ENCODE data around the gene GTPBP3. TPM values are rescaled to one million over a fixed set of nuclear protein-coding genes. Genes with fewer than 3 reads are reported as not detected.
A peak's percentile ranks its signal among the peaks of the same experiment; 100 is the strongest.

The GTPBP3 gene
- total RNA-seq, 1 experiment from 2014 or later, result 62.9 TPM

DNA sequence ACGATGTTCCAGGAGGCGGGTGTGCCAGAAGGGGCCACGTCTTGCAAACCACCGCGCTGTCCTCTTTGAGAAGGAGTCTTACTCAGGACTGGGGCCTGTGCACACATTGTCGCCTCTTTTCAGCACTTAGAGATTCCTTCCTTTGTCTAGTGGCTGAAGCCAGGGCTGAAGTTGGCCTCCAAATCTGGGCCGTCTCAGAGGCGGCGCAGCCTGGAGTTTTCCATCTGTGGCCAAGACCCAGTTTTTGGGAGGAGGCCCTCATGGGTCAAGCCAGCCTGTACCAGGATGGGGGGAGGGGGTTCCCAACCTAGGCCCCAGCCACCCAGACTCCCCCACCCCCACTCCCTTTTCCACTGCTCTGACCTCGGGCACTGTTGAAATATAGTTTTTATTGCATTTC, 14.5 kb upstream of the GTPBP3 start:
- Histone ChIP-seq H3K79me1 (ENCODE audit: insufficient read depth, low read depth, low read length, poor library complexity, severe bottlenecking) (no peaks in the 10 kb centered on the region), H4K91ac (ENCODE audit: insufficient read length, low read depth, low read length) (no peak overlapping the region), H2BK120ac (ENCODE audit: low read depth, low read length, poor library complexity, severe bottlenecking) (no peak overlapping the region), H3K23me2 (ENCODE audit: insufficient read length, low read depth, low read length, poor library complexity, severe bottlenecking) (peaks cover 5% of the 10 kb centered on the region), H2BK12ac (ENCODE audit: insufficient read length, low read depth, low read length) (no peak overlapping the region), H4K5ac (ENCODE audit: insufficient read length, low read depth, low read length) (no peak overlapping the region), H3K4me1 (ENCODE audit: insufficient read depth, low read length) (no peaks in the 10 kb centered on the region), H3T11ph (ENCODE audit: low read length) (no peak overlapping the region), H3K79me2 (ENCODE audit: insufficient read depth, low read length) (no peaks in the 10 kb centered on the region), H3K4ac (ENCODE audit: low read depth, low read length) (no peak overlapping the region), H2BK5ac (ENCODE audit: insufficient read length, low read length) (no peak overlapping the region), H3K18ac (ENCODE audit: insufficient read length, low read depth, low read length) (no peak overlapping the region), H2AK5ac (ENCODE audit: insufficient read length, low read length) (no peak overlapping the region), H3K56ac (ENCODE audit: insufficient read length, low read depth, low read length) (no peak overlapping the region), H3K27me3 (ENCODE audit: insufficient read depth, low read length) (no peaks in the 10 kb centered on the region), H3K23ac (ENCODE audit: insufficient read length, low read depth, low read length) (no peak overlapping the region), H2AFZ (ENCODE audit: low read length) (no peak overlapping the region), H3K9ac (ENCODE audit: extremely low read depth, insufficient read length, low read length) (no peak overlapping the region), H2BK15ac (ENCODE audit: low read depth, low read length) (no peak overlapping the region), H4K20me1 (ENCODE audit: control insufficient read depth, insufficient read depth, insufficient read length) (no peaks in the 10 kb centered on the region), H3K4me2 (ENCODE audit: insufficient read depth, insufficient read length, low read length) (no peak overlapping the region), H3K14ac (ENCODE audit: insufficient read depth, low read length) (no peak overlapping the region), H3K9me3 (ENCODE audit: control insufficient read depth, low read depth, low read length) (no peaks in the 10 kb centered on the region), H3K27ac (ENCODE audit: insufficient read length, low read depth, low read length) (no peak overlapping the region), H4K8ac (replicated peaks; ENCODE audit: insufficient read length, low read depth, low read length) (no peak overlapping the region), H2BK20ac (ENCODE audit: low read depth, low read length, poor library complexity, severe bottlenecking) (no peak overlapping the region)
- H3K9me3 Mint-ChIP-seq, result no peaks in the 10 kb centered on the region
- no peak for DNase-seq
- peaks cover 14 to 50% (median 28%) of the 10 kb centered on the region in 3 experiments for H3K36me3 Mint-ChIP-seq (ENCODE audit: insufficient read depth in 1 of 3, low read depth in 3 of 3)
- WGBS (ENCODE audit: extremely low coverage, insufficient read length, low lambda C conversion rate), result no CpG with 5 or more reads among the region's 10 CpGs
- peak overlapping the region in 1 of 2 experiments; percentile 23; a peak in 1 of 5 replicates for H3K4me3 Mint-ChIP-seq
- peaks cover 6 to 15% of the 10 kb centered on the region in 2 experiments for H3K4me1 Mint-ChIP-seq
- TF ChIP-seq, protein P1, sequence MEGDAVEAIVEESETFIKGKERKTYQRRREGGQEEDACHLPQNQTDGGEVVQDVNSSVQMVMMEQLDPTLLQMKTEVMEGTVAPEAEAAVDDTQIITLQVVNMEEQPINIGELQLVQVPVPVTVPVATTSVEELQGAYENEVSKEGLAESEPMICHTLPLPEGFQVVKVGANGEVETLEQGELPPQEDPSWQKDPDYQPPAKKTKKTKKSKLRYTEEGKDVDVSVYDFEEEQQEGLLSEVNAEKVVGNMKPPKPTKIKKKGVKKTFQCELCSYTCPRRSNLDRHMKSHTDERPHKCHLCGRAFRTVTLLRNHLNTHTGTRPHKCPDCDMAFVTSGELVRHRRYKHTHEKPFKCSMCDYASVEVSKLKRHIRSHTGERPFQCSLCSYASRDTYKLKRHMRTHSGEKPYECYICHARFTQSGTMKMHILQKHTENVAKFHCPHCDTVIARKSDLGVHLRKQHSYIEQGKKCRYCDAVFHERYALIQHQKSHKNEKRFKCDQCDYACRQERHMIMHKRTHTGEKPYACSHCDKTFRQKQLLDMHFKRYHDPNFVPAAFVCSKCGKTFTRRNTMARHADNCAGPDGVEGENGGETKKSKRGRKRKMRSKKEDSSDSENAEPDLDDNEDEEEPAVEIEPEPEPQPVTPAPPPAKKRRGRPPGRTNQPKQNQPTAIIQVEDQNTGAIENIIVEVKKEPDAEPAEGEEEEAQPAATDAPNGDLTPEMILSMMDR (conservative IDR thresholded peaks at IDR 0.05), result no peak
- H3K27ac Mint-ChIP-seq, result peak overlapping the region in 2 of 3 experiments; percentile 87 to 90; a peak in 4 of 7 replicates
- H3K27me3 Mint-ChIP-seq (ENCODE audit: low read depth), result peaks cover 2% of the 10 kb centered on the region; the same call in 1 of the 2 replicates

Data from H9 (cell line).